ENCODE results near the gene TAS1R1. TPM values are rescaled to one million over a fixed set of nuclear protein-coding genes. Genes with fewer than 3 reads are reported as not detected.
A peak's percentile ranks its signal among the peaks of the same experiment; 100 is the strongest.

TAS1R1 gene
- total and polyA plus RNA-seq, 2 experiments from 2014 or later, result 0.17 TPM; not detected in 1

GRCh38 chr1:6580119-6580592, 25.0 kb downstream of the TAS1R1 start:
- Histone ChIP-seq H3K4me1 (ENCODE audit: low read depth) (peaks cover 19% of the 10 kb centered on the region), H3K27me3 (no peaks in the 10 kb centered on the region), H3K9me3 (ENCODE audit: low read depth) (no peaks in the 10 kb centered on the region), H3K27ac (peak overlapping the region; percentile 66), H3K36me3 (no peaks in the 10 kb centered on the region), H3K4me3 (peak overlapping the region; percentile 84)
- TF ChIP-seq CTCF (IDR thresholded peaks at IDR 0.05; ENCODE audit: low read depth, low read length), result no peak
- no peak for DNase-seq (ENCODE audit: low read depth in 1 of 2, low spot score in 1 of 2)

- TF ChIP-seq CTCF (IDR thresholded peaks at IDR 0.05; ENCODE audit: low read depth, low read length), result no peak
- no peaks in the 10 kb centered on the region for H3K27me3 ChIP-seq
- no peak for DNase-seq (ENCODE audit: low read depth in 1 of 2, low spot score in 1 of 2)
- H3K9me3 ChIP-seq (ENCODE audit: low read depth), result no peaks in the 10 kb centered on the region
- peaks cover 19% of the 10 kb centered on the region for H3K4me1 ChIP-seq (ENCODE audit: low read depth)
- H3K27ac ChIP-seq, result peak overlapping the region; percentile 66
- no peaks in the 10 kb centered on the region for H3K36me3 ChIP-seq
- H3K4me3 ChIP-seq, result peak overlapping the region; percentile 84
Observed at GRCh38 chr1:6580593-6581409, 25.7 kb downstream of the TAS1R1 start.

- H3K4me3 ChIP-seq, result no peak overlapping the region
Observed at GRCh38 chr1:6581561-6582305, 26.6 kb downstream of the TAS1R1 start.

GRCh38 chr1:6582370-6582769, 27.3 kb downstream of the TAS1R1 start:
- no peak for TF ChIP-seq CTCF (IDR thresholded peaks at IDR 0.05; ENCODE audit: low read depth, low read length)
- Histone ChIP-seq H3K27ac (no peak overlapping the region), H3K9me3 (ENCODE audit: low read depth) (no peaks in the 10 kb centered on the region), H3K4me1 (ENCODE audit: low read depth) (peaks cover 19% of the 10 kb centered on the region), H3K36me3 (peaks cover 1% of the 10 kb centered on the region), H3K4me3 (no peak overlapping the region), H3K27me3 (no peaks in the 10 kb centered on the region)
- DNase-seq (ENCODE audit: low read depth in 1 of 2, low spot score in 1 of 2), result no peak

More at GRCh38 chr1:6581561-6582305, 26.6 kb downstream of the TAS1R1 start:
- Histone ChIP-seq H3K4me1 (ENCODE audit: low read depth) (peaks cover 19% of the 10 kb centered on the region), H3K36me3 (no peaks in the 10 kb centered on the region), H3K27me3 (no peaks in the 10 kb centered on the region), H3K9me3 (ENCODE audit: low read depth) (no peaks in the 10 kb centered on the region), H3K27ac (no peak overlapping the region)
- DNase-seq (ENCODE audit: low read depth in 1 of 2, low spot score in 1 of 2), result no peak
- TF ChIP-seq CTCF (IDR thresholded peaks at IDR 0.05; ENCODE audit: low read depth, low read length), result no peak

- Histone ChIP-seq H3K4me1 (ENCODE audit: low read depth) (peaks cover 14% of the 10 kb centered on the region), H3K27ac (no peak overlapping the region), H3K36me3 (peaks cover 19% of the 10 kb centered on the region), H3K27me3 (no peaks in the 10 kb centered on the region), H3K4me3 (no peak overlapping the region), H3K9me3 (ENCODE audit: low read depth) (no peaks in the 10 kb centered on the region)
- no peak for TF ChIP-seq CTCF (IDR thresholded peaks at IDR 0.05; ENCODE audit: low read depth, low read length)
- DNase-seq (ENCODE audit: low read depth in 1 of 2, low spot score in 1 of 2), result no peak
Observed at GRCh38 chr1:6584126-6585080, 29.3 kb downstream of the TAS1R1 start.

Data from cardiac muscle cell (in vitro differentiated cells and primary cell).